Stimulated activated CD4-positive, alpha-beta T cell treated with anti-CD3 and anti-CD28 coated beads, Interleukin-15, amount 100 ng/mL, for 1 hour (primary cell): ENCODE results near the gene IGSF8.

Source experiments
- DNase-seq, 2 donors: peaks; one replicate each; pipeline ENCODE4 v3.0.0-alpha.2; 2020; ENCODE audit warnings: low read depth in 1 of 2, low spot score in 1 of 2

The IGSF8 gene

GRCh38 chr1:160087118-160087662 lies 11.2 kb downstream of the IGSF8 start:
- DNase-seq = no peak

- no peak for DNase-seq
Measured at GRCh38 chr1:160086456-160086892, 11.9 kb downstream of the IGSF8 start.

- peak; percentile 58 to 68 for DNase-seq
Measured at GRCh38 chr1:160085686-160086455, 12.5 kb downstream of the IGSF8 start.

- no peak for DNase-seq
Measured at GRCh38 chr1:160084771-160085321, 13.6 kb downstream of the IGSF8 start.

- peak; percentile 57 to 71 for DNase-seq
Measured at GRCh38 chr1:160083968-160084770, 14.2 kb downstream of the IGSF8 start.

- no peak for DNase-seq
Measured at GRCh38 chr1:160082926-160083325, 15.5 kb downstream of the IGSF8 start.

DNA sequence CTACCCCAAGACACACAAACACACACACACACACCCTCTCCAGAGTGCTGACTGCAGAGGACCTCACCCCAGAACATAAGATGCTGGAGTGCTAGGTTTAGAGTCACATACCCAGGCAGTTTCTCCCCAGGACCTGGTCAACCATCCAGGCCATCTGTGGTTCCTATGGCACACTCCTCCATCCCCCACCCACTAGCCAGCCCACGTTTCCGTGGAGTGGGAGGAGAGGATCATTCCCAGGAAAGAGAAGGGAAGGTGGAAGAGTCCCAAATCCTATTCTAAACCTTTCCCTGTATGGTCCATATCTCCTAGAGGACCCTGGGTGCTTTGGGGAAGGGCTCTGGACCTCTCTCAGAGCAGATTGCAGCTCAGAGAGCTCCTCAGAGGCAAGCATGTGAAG lies 15.9 kb downstream of the IGSF8 start:
- no peak for DNase-seq

DNA sequence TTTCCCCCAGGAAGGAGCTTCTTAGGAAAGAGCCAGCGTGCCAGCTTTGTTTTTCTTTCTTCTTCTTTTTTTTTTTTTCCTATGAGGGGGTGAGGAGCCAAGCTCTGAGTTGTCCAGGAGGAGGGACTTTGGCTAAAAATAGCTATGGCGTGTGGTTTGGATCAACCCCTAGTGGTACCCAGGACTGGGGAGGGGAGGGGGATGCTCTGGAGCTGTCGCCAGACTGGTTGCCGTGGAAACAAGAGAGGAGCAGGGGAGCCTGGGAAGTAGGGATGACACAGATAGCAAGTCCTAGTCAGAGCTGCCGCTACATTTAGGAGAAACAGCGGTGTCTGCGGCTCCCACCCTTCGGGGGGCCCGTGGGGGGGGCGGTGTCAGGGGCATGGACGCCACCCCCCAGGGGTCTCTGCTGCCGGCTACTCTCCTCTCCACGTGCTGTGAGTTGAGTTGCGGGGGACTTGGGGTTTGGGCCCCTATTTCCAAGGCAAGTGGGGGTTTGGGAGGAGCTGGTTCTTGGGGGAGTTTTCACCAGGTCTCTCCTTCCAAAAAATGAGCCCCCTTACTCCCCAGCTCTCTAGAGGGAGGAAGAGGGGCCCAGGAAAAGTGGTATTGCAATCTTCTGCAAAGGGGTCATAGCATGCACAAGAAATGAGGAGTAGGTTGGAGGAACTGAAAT lies 17.0 kb downstream of the IGSF8 start, which contains the start of gene KCNJ9:
KCNJ9 (plus strand) TSS at position 278 of the 676 bp plus-strand sequence. CDS start 2,493 bp downstream, outside the sequence.
- no peak for DNase-seq

GRCh38 chr1:160080381-160081100 lies 17.9 kb downstream of the IGSF8 start:
- no peak for DNase-seq

GRCh38 chr1:160079448-160079847 lies 19.0 kb downstream of the IGSF8 start:
- no peak for DNase-seq

DNA sequence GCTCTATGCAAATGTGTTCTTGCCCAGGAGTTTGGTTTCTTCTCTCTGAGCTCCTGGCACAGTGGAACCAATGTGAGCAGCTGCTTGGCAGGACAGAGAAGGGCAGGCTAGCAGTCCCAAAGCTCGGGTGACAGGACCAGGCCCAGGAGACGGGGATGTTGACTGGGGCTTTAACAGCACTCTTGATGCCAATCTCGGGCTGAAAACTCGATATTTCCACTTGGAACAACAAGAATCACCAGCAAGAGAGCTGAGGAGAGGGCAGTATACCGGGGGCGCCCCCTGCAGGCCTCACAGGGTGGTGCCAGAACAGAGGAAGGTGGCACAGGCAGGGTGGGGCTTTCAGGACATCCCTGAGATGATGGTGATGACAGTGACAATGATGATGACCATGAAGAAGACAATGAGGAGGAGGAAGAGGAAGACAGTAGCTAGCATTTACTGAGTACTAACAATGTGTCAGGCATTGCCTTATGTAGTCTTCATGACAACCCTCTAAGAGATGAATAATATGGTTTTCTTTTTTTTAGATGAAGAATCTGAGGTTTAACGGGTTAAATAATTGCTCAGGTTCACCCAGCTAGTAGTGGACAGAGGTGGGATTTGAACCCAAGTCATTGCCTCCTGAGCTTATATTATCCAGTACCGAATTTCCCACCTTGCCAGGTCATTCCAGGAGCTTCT lies 19.8 kb downstream of the IGSF8 start:
- peak in 1 of 2 donors; percentile 40 for DNase-seq

GRCh38 chr1:160077486-160077885 lies 20.9 kb downstream of the IGSF8 start:
- no peak for DNase-seq

DNA sequence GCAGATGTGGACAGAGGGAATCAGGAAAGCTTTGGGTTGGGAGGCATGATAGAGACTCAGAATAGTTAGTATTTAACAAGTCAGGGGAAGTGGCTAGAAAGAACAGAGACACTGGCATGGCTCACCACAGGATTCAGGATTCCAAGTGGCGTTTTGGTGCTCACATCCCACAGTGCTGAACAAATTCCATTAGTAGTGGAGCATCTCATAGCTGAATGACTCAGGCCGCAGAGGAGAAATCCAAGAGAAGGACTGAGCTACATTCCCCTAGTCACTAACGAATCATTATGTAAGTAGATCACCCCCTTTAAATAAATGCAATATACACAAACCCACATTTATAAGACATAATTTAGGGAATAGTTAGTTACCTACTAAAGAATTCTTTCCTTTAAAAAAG lies 22.1 kb downstream of the IGSF8 start:
- DNase-seq = no peak

GRCh38 chr1:160075836-160076235 lies 22.6 kb downstream of the IGSF8 start:
- no peak for DNase-seq

DNA sequence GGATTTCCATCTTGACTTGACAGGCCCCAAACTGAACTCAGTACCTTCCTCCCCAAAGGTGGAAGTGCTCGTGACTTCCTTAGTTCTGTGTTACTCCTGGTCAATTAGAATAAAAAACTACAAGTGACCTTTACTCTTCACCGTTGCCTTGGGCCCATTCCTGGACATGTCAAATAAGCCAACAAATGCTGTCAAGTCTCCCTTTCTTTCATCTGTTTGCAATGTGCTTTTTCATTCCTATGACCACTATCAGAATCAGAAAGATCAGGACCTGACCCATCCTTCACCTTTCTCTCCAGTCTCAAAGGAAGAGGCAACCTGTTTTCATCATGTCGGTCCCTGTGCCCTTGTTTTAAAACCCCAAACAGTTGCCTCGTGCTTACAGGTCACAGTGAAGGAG lies 23.6 kb downstream of the IGSF8 start:
- no peak for DNase-seq

DNA sequence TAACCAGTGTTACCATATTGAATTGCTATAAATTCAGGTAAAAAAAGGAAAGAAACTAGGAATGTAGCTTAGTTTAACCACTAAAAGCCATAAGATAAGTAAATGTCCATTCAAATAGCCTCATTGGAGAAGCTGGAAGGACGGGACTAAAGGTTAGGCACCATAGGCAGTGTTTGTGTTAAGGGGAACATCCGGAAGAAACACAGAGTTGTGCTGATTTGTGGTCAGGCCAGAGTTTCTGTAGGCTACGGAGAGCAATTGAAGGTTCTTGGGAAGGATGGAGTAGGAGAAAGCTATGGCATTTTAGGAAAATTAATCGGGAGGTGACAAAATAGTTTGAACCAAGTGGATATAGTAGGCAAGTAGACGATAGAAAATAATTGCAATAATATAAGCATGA lies 27.1 kb downstream of the IGSF8 start:
- DNase-seq = no peak

DNA sequence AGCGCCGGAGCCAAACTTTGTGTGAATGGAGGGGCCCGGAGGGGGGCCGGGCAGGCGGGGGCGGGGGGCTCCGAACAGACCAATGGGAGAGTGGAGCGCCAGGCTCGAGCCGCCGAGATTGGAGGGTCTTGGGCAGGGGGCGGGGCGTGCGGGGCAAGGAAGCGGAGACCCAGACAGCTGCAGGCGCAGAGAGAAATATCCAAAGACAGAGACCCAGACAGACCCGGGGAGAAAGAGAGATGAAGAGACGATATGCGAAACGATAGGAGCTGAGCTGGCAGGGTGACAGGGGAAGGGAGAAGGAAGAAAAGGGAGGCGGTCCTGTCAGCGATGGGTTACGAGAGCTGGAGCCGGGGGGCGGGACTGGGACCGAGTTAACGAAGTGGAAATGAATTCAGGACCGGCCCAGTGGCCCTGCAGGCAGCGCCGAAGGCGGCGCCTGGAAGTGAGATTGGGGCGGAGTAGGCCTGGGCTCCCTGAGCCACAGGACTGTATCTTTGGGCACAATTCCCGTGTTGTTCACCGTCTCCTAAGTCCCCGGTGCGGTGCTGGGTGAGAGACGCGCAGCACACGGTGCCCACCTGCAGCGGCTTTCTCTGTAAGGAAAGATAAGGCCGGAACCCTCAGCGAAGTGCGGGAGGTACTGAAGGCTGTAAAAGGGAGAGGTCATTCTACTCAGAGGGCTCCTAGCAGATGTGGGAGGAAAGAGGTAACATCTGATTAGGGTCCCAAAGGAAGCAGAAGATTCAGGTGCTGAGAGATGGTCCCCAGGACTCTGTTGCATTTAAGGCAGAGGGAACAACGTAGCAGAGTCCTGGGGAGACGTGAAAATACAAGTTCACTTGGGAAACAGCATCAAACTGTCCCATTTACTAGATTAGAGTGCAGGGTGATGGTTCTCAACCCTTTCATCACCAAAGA lies 27.9 kb downstream of the IGSF8 start:
- DNase-seq = peak; percentile 26 to 50

DNA sequence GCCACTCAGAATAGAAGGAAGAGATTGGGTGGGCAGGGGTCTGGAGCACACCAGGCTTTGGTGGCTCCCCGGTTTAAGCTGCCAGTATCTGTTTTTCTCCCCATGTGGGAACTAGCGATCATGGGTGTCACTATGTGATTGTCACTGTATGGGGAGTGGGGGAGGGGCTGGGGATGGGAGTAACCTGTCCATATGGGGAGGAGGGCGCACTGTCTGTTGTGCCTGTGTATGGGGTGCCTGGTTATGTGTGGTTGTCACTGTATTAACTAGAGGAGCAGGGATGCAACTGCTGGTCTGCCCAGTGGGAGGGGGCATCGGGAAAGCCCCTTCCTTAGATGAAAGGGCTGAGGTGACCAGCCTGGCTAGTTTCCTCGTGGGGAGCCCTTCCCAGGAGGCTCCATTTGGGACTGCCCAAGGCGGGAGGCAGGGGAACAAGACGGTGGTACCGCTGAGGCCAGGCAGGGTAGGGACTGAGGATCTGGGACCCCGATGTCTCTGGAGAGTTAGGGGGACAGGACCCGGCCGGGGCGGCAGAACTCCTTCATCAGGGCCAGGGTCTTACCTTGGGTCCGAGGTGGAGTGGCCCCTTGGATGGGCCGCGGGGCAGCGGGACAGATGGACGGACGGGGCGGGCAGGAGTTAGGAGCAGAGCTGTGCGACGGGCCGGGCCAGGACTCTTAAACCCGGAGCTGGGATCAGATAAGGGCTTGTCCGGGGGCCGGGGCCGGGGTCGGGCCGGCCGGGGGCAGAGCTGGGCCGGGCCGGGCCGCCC lies 28.8 kb downstream of the IGSF8 start, which contains the start of gene KCNJ10:
KCNJ10 (minus strand) TSS at position 701 of the 772 bp plus-strand sequence. CDS start 27,628 bp downstream, outside the sequence.
- no peak for DNase-seq
